K562 (cell line): Measurements from ENCODE around the gene NYAP2.

Source experiments
- C11orf30 ChIP-seq: fragments of 450-650 bp; IDR thresholded peaks from 2 replicates; pipeline ENCODE4 v1.6.1; 2016; ENCODE audit warnings: low read depth, mild to moderate bottlenecking
- CBX3 ChIP-seq, 2 experiments: IDR thresholded peaks; 1 replicate in 1 of 2; 2 replicates in 1 of 2; pipeline ENCODE4 v1.6.1; 2012; ENCODE audit warnings: inconsistent platforms in 2 of 2, low read length in 2 of 2, borderline replicate concordance in 1 of 2, control low read depth in 1 of 2
- ETS1 ChIP-seq: conservative IDR thresholded peaks from 2 replicates; pipeline ENCODE4 v1.6.1; 2011; ENCODE audit warnings: low read depth, mild to moderate bottlenecking, low read length; ENCODE audit not compliant: control insufficient read depth
- EZH2 ChIP-seq: IDR thresholded peaks from 2 replicates; pipeline ENCODE4 v1.6.1; 2012; ENCODE audit warnings: low read depth, mild to moderate bottlenecking, inconsistent platforms, low read length, borderline replicate concordance
- IRF2 ChIP-seq: sonication (generic); formaldehyde crosslinking; IDR thresholded peaks from 2 replicates; pipeline ENCODE4 v1.8.1; 2022; ENCODE audit warnings: mild to moderate bottlenecking, missing genetic modification reagents
- LARP7 ChIP-seq: fragments of 450-650 bp; IDR thresholded peaks from 2 replicates; pipeline ENCODE4 v1.6.1; 2016
- POLR2A ChIP-seq: fragments of 450-650 bp; conservative IDR thresholded peaks from 2 replicates; pipeline ENCODE4 v1.6.1; 2016
- SAP30 ChIP-seq: fragments of 200-600 bp; sonication (generic); IDR thresholded peaks from 2 replicates; pipeline ENCODE4 v1.6.1; 2012; ENCODE audit warnings: borderline replicate concordance, low read depth, mild to moderate bottlenecking, moderate library complexity, low read length, control low read depth, inconsistent platforms; ENCODE audit not compliant: insufficient read depth, poor library complexity, severe bottlenecking
- SREBF2 ChIP-seq: sonication (generic); formaldehyde crosslinking; IDR thresholded peaks from 2 replicates; pipeline ENCODE4 v1.4.0; 2020; ENCODE audit warnings: mild to moderate bottlenecking, missing genetic modification reagents
- TBL1XR1 ChIP-seq, 2 experiments: IDR thresholded peaks; 2 replicates each; pipeline ENCODE4 v1.6.1; 2012; ENCODE audit warnings: improper control_type of control experiment in 2 of 2, low read length in 2 of 2, mild to moderate bottlenecking in 1 of 2
- ZNF23 ChIP-seq: fragments of 250-450 bp; sonication (Bioruptor Pico); IDR thresholded peaks from 2 replicates; pipeline ENCODE4 v1.4.0; 2020; ENCODE audit warnings: mild to moderate bottlenecking
- ZNF668 ChIP-seq: fragments of 250-450 bp; sonication (Bioruptor Pico); IDR thresholded peaks from 2 replicates; pipeline ENCODE4 v1.8.0; 2022; ENCODE audit warnings: mild to moderate bottlenecking, inconsistent platforms
- ZZZ3 ChIP-seq: fragments of 450-650 bp; IDR thresholded peaks from 2 replicates; pipeline ENCODE4 v1.6.1; 2016; ENCODE audit warnings: antibody characterized with exemption, mild to moderate bottlenecking, moderate library complexity

DNA sequence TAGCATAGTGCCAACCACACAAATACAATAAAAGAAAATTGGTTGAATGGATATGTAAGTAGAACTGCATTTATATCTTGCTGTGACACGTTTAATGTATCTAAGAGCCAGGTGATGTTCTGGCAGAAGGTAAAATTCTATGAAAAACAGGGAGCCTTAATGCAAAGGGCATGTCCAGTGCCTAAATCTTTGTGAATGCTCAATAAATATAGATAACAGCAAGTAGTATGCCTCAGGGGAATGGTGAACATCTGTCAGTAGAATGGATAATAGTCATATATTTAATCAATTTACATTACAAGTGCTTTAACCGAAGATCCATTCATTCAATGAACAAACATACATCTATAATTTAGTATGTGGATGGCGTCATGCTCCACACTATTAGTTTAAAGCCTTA is 43.7 kb upstream of the NYAP2 start:
- no peak for TF ChIP-seq SAP30
- TF ChIP-seq POLR2A = no peak
- TF ChIP-seq TBL1XR1 (IDR thresholded peaks at IDR 0.05; ENCODE audit: low read length in 2 of 2) = no peak
- no peak for TF ChIP-seq C11orf30
- no peak for TF ChIP-seq IRF2
- TF ChIP-seq LARP7 = no peak
- no peak for TF ChIP-seq ZZZ3
- TF ChIP-seq ZNF23 (CRISPR knock-in tag) = no peak
- no peak for TF ChIP-seq CBX3 (IDR thresholded peaks at IDR 0.05; ENCODE audit: borderline replicate concordance in 1 of 2, low read length in 2 of 2)
- TF ChIP-seq SREBF2 (CRISPR knock-in tag) = no peak
- TF ChIP-seq ETS1 = no peak
- TF ChIP-seq ZNF668 (CRISPR knock-in tag) = no peak
- TF ChIP-seq EZH2 = no peak
